Mammary epithelial cell (primary cell): ENCODE measurements around the gene HOXA11.

ENCODE experiments used
- EZH2 ChIP-seq: IDR thresholded peaks from 2 replicates; pipeline ENCODE4 v1.6.1; 2012; ENCODE audit warnings: low read length, inconsistent platforms, borderline replicate concordance
- TF ChIP-seq, protein P1 (sequence below), 2 donors: IDR thresholded peaks in 1 of 2; conservative IDR thresholded peaks in 1 of 2; 2 replicates each; pipeline ENCODE4 v1.5.1; 2011 to 2012; ENCODE audit warnings: inconsistent platforms in 2 of 2, low read length in 2 of 2, mild to moderate bottlenecking in 2 of 2, control low read depth in 1 of 2, low read depth in 1 of 2; ENCODE audit not compliant: insufficient read depth in 1 of 2; ENCODE audit errors: extremely low read depth in 1 of 2

DNA sequence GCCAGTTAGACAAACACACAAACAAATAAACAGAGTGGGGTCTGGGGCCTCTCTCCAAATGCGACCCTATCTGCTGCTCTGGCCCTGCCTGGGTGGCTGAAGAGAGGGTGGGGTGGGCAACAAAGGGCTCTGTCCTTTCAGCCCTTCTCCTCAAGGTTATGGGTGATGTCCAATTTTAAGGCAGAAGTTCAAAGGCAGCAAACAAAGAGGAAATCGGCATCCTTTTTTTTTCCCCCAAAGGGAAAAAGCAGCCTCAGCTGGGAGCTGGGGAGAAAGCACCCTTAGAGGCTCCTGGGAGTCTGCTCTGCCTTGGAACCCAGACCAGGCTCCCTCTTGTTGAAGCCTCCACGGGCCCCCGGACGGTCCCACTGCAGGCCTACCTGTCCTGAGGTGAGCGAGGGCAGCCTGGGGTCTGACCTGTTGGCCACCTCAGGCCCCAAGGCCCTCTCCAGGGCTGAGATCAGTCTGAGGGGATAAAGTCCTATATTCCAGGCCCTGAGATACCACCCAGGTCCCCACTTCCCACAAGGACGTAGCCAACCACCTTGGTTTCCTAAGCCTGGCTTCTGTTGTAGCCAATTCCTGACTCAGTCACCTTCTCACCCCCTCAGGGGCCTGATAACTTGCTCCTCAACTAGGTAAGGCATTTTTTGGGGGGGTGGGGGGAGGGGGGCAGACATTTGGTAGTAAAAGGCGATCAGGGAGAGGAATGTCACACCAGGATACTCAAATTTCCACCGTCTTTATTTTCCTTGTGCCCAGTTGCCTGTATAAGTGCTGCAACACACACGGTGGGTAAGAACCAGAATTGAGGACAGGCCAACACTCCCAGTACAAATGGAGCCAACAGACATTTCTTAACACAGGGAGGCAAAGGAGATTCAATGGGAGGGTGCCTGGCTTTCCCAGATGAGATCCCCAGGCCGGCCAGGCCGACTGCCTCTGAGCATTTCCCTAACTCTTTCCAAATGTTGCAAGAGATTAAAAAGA, 4.3 kb downstream of the HOXA11 start:
- TF ChIP-seq, protein P1, sequence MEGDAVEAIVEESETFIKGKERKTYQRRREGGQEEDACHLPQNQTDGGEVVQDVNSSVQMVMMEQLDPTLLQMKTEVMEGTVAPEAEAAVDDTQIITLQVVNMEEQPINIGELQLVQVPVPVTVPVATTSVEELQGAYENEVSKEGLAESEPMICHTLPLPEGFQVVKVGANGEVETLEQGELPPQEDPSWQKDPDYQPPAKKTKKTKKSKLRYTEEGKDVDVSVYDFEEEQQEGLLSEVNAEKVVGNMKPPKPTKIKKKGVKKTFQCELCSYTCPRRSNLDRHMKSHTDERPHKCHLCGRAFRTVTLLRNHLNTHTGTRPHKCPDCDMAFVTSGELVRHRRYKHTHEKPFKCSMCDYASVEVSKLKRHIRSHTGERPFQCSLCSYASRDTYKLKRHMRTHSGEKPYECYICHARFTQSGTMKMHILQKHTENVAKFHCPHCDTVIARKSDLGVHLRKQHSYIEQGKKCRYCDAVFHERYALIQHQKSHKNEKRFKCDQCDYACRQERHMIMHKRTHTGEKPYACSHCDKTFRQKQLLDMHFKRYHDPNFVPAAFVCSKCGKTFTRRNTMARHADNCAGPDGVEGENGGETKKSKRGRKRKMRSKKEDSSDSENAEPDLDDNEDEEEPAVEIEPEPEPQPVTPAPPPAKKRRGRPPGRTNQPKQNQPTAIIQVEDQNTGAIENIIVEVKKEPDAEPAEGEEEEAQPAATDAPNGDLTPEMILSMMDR (conservative IDR thresholded peaks at IDR 0.05 in 1 of 2, IDR thresholded peaks at IDR 0.05 in 1 of 2; ENCODE audit: extremely low read depth in 1 of 2, insufficient read depth in 1 of 2, low read depth in 1 of 2, low read length in 2 of 2), result no peak
- no peak for TF ChIP-seq EZH2
